Glutamatergic neuron (in vitro differentiated cells): ENCODE measurements around the gene NOXO1. TPM values are rescaled to one million over a fixed set of nuclear protein-coding genes. Genes with fewer than 3 reads are reported as not detected.
A peak's percentile ranks its signal among the peaks of the same experiment; 100 is the strongest.

Source experiments
- DNase-seq: peaks from one replicate; pipeline ENCODE4 v3.0.0; 2022
- H3K27ac Mint-ChIP-seq: one replicate; pipeline ENCODE4 v1.8.0; 2020; ENCODE audit warnings: mild to moderate bottlenecking, mixed read lengths, inconsistent platforms; ENCODE audit not compliant: unreplicated experiment
- H3K27me3 Mint-ChIP-seq: one replicate; pipeline ENCODE4 v1.8.0; 2020; ENCODE audit warnings: mild to moderate bottlenecking, moderate library complexity, mixed read lengths, inconsistent platforms; ENCODE audit not compliant: unreplicated experiment
- H3K36me3 Mint-ChIP-seq: one replicate; pipeline ENCODE4 v1.8.0; 2020; ENCODE audit warnings: mild to moderate bottlenecking, mixed read lengths, inconsistent platforms; ENCODE audit not compliant: unreplicated experiment
- H3K4me1 Mint-ChIP-seq: one replicate; pipeline ENCODE4 v1.8.0; 2020; ENCODE audit warnings: mild to moderate bottlenecking, low read depth, mixed read lengths, inconsistent platforms; ENCODE audit not compliant: unreplicated experiment
- H3K4me3 Mint-ChIP-seq: one replicate; pipeline ENCODE4 v1.8.0; 2020; ENCODE audit warnings: mild to moderate bottlenecking, mixed read lengths, inconsistent platforms; ENCODE audit not compliant: unreplicated experiment
- H3K9me3 Mint-ChIP-seq: one replicate; pipeline ENCODE4 v1.8.0; 2020; ENCODE audit warnings: mild to moderate bottlenecking, moderate library complexity, mixed read lengths, inconsistent platforms; ENCODE audit not compliant: unreplicated experiment
- total RNA-seq: library from RNA; stranded (reverse); fragmentation: NEBNext Ultra II Directional; extraction: Animal tissue kit (Norgen Biotek cat#: 25700); gene quantifications from one replicate; pipeline ENCODE4 v1.2.1, GENCODE V29; 2021; ENCODE audit not compliant: unreplicated experiment
- TF ChIP-seq, protein P1 (sequence below): fragments of 200-600 bp; sonication (generic); IDR thresholded peaks from one replicate; pipeline ENCODE4 v1.5.0; 2021; ENCODE audit not compliant: partially characterized antibody, unreplicated experiment

NOXO1 gene
- total RNA-seq, 1 donor from 2014 or later, result 1.3 TPM

DNA sequence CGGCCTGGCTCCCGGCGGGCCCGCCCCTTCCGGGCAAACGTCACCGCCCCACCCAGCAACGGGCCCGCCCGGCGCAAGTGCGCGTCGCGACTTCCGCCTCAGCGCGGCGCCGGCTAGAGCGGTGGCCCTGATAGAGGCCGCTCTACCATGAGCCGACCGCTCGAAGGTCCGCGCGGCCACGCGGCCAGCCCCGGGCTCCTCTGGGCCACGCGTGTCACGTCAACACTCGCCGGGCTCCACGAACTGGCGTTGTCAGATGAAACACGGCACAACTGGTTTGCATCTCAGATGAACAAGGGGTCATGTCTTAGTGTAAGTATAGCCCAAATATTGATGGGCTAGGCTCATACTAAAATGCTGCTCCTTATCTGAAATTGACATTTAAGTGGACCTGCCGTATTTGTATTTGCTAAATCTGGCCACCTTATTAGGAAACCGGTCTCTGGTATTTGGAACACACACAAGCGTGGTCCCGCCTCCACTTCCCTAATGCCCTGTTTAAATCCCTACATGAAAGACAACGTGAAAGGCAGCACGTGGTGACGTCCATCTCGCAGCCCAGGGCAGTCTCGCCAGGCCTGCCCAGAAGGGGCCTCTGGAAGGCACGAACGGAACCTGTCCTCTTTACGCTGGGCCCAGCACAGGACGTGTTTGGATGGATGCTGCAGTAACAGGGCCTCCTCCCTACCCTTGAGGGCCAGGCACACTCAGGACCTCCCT lies 28.7 kb upstream of the NOXO1 start, which contains the start of gene ZNF598:
Gene ZNF598 (minus strand): TSS at position 31 of the 720 bp plus-strand sequence.
- Mint-ChIP-seq H3K9me3 (peaks cover 8% of the 10 kb centered on the region), H3K36me3 (peaks cover 4% of the 10 kb centered on the region), H3K4me1 (peaks cover 20% of the 10 kb centered on the region), H3K4me3 (peak within 1 kb of the TSS; percentile 93), H3K27ac (peak within 1 kb of the TSS; percentile 90), H3K27me3 (peaks cover 14% of the 10 kb centered on the region)
- TF ChIP-seq, protein P1, sequence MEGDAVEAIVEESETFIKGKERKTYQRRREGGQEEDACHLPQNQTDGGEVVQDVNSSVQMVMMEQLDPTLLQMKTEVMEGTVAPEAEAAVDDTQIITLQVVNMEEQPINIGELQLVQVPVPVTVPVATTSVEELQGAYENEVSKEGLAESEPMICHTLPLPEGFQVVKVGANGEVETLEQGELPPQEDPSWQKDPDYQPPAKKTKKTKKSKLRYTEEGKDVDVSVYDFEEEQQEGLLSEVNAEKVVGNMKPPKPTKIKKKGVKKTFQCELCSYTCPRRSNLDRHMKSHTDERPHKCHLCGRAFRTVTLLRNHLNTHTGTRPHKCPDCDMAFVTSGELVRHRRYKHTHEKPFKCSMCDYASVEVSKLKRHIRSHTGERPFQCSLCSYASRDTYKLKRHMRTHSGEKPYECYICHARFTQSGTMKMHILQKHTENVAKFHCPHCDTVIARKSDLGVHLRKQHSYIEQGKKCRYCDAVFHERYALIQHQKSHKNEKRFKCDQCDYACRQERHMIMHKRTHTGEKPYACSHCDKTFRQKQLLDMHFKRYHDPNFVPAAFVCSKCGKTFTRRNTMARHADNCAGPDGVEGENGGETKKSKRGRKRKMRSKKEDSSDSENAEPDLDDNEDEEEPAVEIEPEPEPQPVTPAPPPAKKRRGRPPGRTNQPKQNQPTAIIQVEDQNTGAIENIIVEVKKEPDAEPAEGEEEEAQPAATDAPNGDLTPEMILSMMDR, result no peak
- DNase-seq, result peak; percentile 88

DNA sequence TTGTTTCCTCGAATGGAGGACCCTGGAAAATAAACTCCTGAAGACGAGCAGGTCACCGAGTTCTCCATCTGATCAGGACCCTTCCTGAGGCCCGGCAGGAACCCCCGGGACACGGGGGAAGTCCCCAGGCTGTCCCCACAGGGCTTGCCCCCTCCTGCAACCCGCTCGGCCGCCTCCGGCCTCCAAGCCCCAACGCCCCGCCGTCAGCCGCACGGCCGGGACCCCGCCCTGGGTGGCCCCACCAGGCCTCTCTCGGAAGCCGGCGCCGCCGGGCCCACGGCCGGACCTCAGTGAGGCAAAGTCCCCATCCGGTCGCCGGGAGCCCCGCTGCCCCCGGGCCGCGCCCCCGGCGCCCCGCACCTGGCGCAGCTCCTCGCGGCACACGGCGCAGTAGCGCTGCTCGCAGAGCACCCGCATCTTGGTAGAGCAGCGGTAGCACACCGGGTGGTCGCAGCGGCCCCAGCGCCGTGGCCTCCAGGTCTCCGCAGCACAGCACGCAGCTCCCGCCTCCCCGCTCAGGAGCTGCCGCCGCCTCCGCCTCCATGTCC lies 28.0 kb upstream of the NOXO1 start:
- TF ChIP-seq, protein P1, result no peak
- H3K27ac Mint-ChIP-seq, result peak overlapping the region; percentile 84
- peaks cover 10% of the 10 kb centered on the region for H3K9me3 Mint-ChIP-seq
- no peak for DNase-seq
- peak overlapping the region; percentile 92 for H3K4me3 Mint-ChIP-seq
- H3K4me1 Mint-ChIP-seq, result peaks cover 20% of the 10 kb centered on the region
- H3K36me3 Mint-ChIP-seq, result peaks cover 4% of the 10 kb centered on the region
- H3K27me3 Mint-ChIP-seq, result peaks cover 16% of the 10 kb centered on the region

DNA sequence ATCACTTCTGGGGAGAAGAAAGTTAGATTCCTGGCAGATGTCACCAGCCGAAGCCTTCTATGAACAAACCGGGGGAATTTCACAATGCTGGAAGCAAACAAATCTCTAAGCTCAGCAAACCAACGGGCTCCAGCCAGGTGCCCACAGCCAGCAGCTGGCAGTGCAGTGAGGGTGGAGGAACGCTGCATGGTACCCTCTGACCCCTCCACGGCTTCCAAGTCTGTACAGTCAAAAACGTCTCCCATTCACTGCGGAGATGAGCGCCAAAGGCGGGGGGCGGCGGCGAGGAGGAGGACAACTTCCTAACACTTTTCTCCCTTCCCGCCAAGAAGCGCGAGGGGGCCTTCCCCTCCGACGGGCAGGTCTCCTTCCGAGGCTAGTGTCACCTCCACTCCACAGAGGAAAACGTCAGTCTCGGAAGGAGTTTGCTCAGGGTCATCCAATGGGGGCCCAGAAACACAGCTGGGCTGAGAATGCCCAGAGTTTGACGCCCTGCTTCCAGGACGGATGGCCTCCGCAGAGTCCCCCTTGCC lies 27.4 kb upstream of the NOXO1 start:
- H3K4me1 Mint-ChIP-seq, result peaks cover 20% of the 10 kb centered on the region
- peak overlapping the region; percentile 92 for H3K4me3 Mint-ChIP-seq
- DNase-seq, result no peak
- H3K27ac Mint-ChIP-seq, result peak overlapping the region; percentile 84
- peaks cover 16% of the 10 kb centered on the region for H3K27me3 Mint-ChIP-seq
- peaks cover 10% of the 10 kb centered on the region for H3K9me3 Mint-ChIP-seq
- TF ChIP-seq, protein P1, result no peak
- peaks cover 4% of the 10 kb centered on the region for H3K36me3 Mint-ChIP-seq

DNA sequence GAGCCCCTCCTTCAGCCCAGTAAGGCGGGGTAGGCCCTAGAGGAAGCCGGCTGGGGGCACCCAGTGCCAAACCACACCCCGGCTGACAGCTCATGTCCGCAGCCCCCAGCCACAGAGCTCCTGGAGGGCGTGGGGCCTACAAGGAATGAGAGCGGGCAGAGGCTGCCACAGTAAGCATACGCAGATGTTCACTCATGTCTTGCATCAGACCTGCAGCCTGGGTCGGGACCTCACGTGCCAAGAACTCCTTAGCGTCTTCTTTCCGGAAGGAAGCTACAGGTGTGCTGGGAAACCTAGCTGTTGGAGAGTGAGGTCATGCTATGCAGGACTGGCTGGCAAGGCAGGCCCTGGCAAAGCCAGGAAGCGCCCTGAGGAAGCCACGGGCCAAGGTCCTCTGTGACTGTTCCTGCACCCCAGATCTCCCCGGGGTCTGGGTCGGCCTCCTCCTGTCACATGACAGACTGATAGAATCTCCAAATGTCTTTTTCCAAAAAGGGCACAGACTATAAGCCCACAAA lies 26.8 kb upstream of the NOXO1 start:
- peaks cover 4% of the 10 kb centered on the region for H3K36me3 Mint-ChIP-seq
- TF ChIP-seq, protein P1, result no peak
- H3K27me3 Mint-ChIP-seq, result peaks cover 16% of the 10 kb centered on the region
- peak overlapping the region; percentile 92 for H3K4me3 Mint-ChIP-seq
- H3K4me1 Mint-ChIP-seq, result peaks cover 20% of the 10 kb centered on the region
- peak overlapping the region; percentile 94 for H3K27ac Mint-ChIP-seq
- peaks cover 10% of the 10 kb centered on the region for H3K9me3 Mint-ChIP-seq
- DNase-seq, result no peak
